ENCODE data around the gene KLF14.

DNA sequence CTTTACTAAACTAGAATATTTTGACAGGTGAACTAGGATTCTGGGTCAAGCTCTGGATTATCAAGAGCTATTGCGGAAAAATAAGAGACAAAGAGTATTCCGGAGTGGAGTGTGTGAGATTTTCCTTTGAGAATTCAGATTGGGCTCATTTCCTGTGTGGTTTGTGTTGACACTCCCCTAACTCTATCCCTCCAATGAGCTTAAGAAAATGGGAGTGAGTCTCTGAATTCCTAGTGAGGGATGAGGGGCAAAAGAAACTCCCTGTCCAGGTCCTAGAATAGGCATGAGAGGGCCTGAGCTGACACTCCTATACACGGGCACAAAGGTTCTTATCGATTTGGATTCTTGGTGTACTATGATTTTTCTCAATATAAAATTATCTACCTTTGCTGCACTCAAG is 10.2 kb downstream of the KLF14 start:
- TF ChIP-seq CTCF (IDR thresholded peaks at IDR 0.05) (no peak), POLR2A (IDR thresholded peaks at IDR 0.05) (no peak), POLR2AphosphoS5 (IDR thresholded peaks at IDR 0.05) (no peak)
